GM19099 (cell line): ENCODE data around the gene LPAR2.

Experiments
- POLR2A ChIP-seq: IDR thresholded peaks from 3 replicates; pipeline ENCODE4 v1.6.1; 2011; ENCODE audit warnings: low read depth; ENCODE audit not compliant: insufficient read length; ENCODE audit errors: extremely low read depth

Gene LPAR2

GRCh38 chr19:19627621-19628500 lies at the start of gene LPAR2:
Gene LPAR2 (minus strand): TSS chr19:19628220. CDS start chr19:19627275, 945 bp downstream.
- TF ChIP-seq POLR2A = peak; percentile 42

GRCh38 chr19:19677579-19677978 lies 49.6 kb upstream of the LPAR2 start:
- TF ChIP-seq POLR2A = no peak

GRCh38 chr19:19674315-19674714 lies 46.3 kb upstream of the LPAR2 start:
- TF ChIP-seq POLR2A = no peak

GRCh38 chr19:19672816-19673215 lies 44.8 kb upstream of the LPAR2 start:
- no peak for TF ChIP-seq POLR2A

- TF ChIP-seq POLR2A = no peak
Observed at GRCh38 chr19:19670070-19670551, 42.1 kb upstream of the LPAR2 start.

- TF ChIP-seq POLR2A = peak; percentile 83
Observed at GRCh38 chr19:19668230-19669012, 40.4 kb upstream of the LPAR2 start, which contains the start of gene ZNF101. Gene ZNF101 (plus strand): TSS chr19:19668839. CDS start chr19:19668964, 125 bp downstream.

- TF ChIP-seq POLR2A = peak; percentile 87
Observed at GRCh38 chr19:19663256-19664120, 35.5 kb upstream of the LPAR2 start, which contains the start of gene ATP13A1. Gene ATP13A1 (minus strand): TSS chr19:19663676. CDS start chr19:19663666, 10 bp downstream.

GRCh38 chr19:19662871-19663255 lies 34.8 kb upstream of the LPAR2 start:
- TF ChIP-seq POLR2A = no peak

GRCh38 chr19:19662344-19662743 lies 34.3 kb upstream of the LPAR2 start:
- TF ChIP-seq POLR2A = peak; percentile 17

- peak; percentile 90 for TF ChIP-seq POLR2A
Observed at GRCh38 chr19:19661675-19662251, 33.7 kb upstream of the LPAR2 start.

GRCh38 chr19:19661141-19661674 lies 33.2 kb upstream of the LPAR2 start:
- no peak for TF ChIP-seq POLR2A

GRCh38 chr19:19659646-19660245 lies 31.7 kb upstream of the LPAR2 start:
- TF ChIP-seq POLR2A = no peak

GRCh38 chr19:19657397-19657783 lies 29.4 kb upstream of the LPAR2 start:
- no peak for TF ChIP-seq POLR2A
